ENCODE data around the gene SLC38A11. TPM values are rescaled to one million over a fixed set of nuclear protein-coding genes. Genes with fewer than 3 reads are reported as not detected.

Gene SLC38A11
- not detected in 2 replicates for total RNA-seq

GRCh38 chr2:164954954-164955701 lies at the start of gene SLC38A11:
Gene SLC38A11 (minus strand): TSS chr2:164955525. CDS start chr2:164955247, 278 bp downstream.

Other genes starting within 250 kb of the SLC38A11 start
- gene COBLL1, start 113.7 kb downstream of the SLC38A11 start, total RNA-seq, result 0.24 and 1.1 TPM in 2 replicates
- not detected in 2 replicates for gene SCN3A, start 248.5 kb upstream of the SLC38A11 start, total RNA-seq

Data from cardiac ventricle fibroblast (primary cell).